K562 (cell line): ENCODE data around the gene LSR. TPM values are rescaled to one million over a fixed set of nuclear protein-coding genes. Genes with fewer than 3 reads are reported as not detected.

Source experiments
- CBX5 ChIP-seq: IDR thresholded peaks from 2 replicates; pipeline ENCODE4 v1.6.1; 2014; ENCODE audit warnings: low read depth, borderline replicate concordance
- CCNT2 ChIP-seq: IDR thresholded peaks from 2 replicates; pipeline ENCODE4 v1.6.1; 2011; ENCODE audit warnings: borderline replicate concordance, low read depth, mild to moderate bottlenecking, moderate library complexity, mixed read lengths, low read length; ENCODE audit not compliant: insufficient read length; ENCODE audit errors: extremely low read depth
- ETV6 ChIP-seq, 3 experiments: fragments of 150-350 bp in 1 of 3; sonication (generic) in 1 of 3; formaldehyde crosslinking in 1 of 3; IDR thresholded peaks; 2 replicates each; pipeline versions ENCODE4 v1.6.1 to v1.8.0; 2014 to 2022; ENCODE audit warnings: borderline replicate concordance in 2 of 3, low read depth in 2 of 3, antibody characterized with exemption in 1 of 3, low read length in 1 of 3, mild to moderate bottlenecking in 1 of 3, missing genetic modification reagents in 1 of 3
- ILF3 ChIP-seq: fragments of 450-650 bp; IDR thresholded peaks from 2 replicates; pipeline ENCODE4 v1.6.1; 2018; ENCODE audit warnings: antibody characterized with exemption, mild to moderate bottlenecking, moderate library complexity, borderline replicate concordance
- KAT8 ChIP-seq: fragments of 450-650 bp; IDR thresholded peaks from 2 replicates; pipeline ENCODE4 v1.6.1; 2016; ENCODE audit warnings: low read depth, mild to moderate bottlenecking
- KDM1A ChIP-seq, 2 experiments: fragments of 450-650 bp; IDR thresholded peaks; 2 replicates each; pipeline ENCODE4 v1.6.1; 2016; ENCODE audit warnings: mild to moderate bottlenecking in 2 of 2
- KLF1 ChIP-seq: fragments of 450-650 bp; IDR thresholded peaks from 2 replicates; pipeline ENCODE4 v1.6.1; 2016; ENCODE audit warnings: missing genetic modification characterization, missing compliant biosample characterization
- NCOA6 ChIP-seq: fragments of 450-650 bp; IDR thresholded peaks from 2 replicates; pipeline ENCODE4 v1.6.1; 2017; ENCODE audit warnings: mild to moderate bottlenecking
- PHF8 ChIP-seq: fragments of 200-600 bp; sonication (generic); IDR thresholded peaks from 2 replicates; pipeline ENCODE4 v1.6.1; 2012; ENCODE audit warnings: mixed run types, mild to moderate bottlenecking, inconsistent platforms, low read length, moderate library complexity, borderline replicate concordance
- RB1 ChIP-seq: fragments of 450-650 bp; IDR thresholded peaks from 2 replicates; pipeline ENCODE4 v1.6.1; 2017; ENCODE audit warnings: low read depth, mild to moderate bottlenecking
- RBM34 ChIP-seq: fragments of 200-400 bp; formaldehyde crosslinking; IDR thresholded peaks from 2 replicates; pipeline ENCODE4 v1.6.1; 2018; ENCODE audit warnings: low read length, borderline replicate concordance; ENCODE audit not compliant: insufficient read depth
- SP2 ChIP-seq: IDR thresholded peaks from 2 replicates; pipeline ENCODE4 v1.6.1; 2011; ENCODE audit warnings: mild to moderate bottlenecking, low read depth, low read length, moderate library complexity; ENCODE audit not compliant: poor library complexity, severe bottlenecking; ENCODE audit errors: extremely low read depth
- TAF15 ChIP-seq: fragments of 200-400 bp; formaldehyde crosslinking; IDR thresholded peaks from 2 replicates; pipeline ENCODE4 v1.6.1; 2017; ENCODE audit warnings: mild to moderate bottlenecking, low read depth, low read length, moderate library complexity
- TEAD1 ChIP-seq, 2 experiments: fragments of 450-650 bp in 1 of 2; sonication (generic) in 1 of 2; formaldehyde crosslinking; IDR thresholded peaks; 2 replicates each; pipeline versions ENCODE4 v1.4.0 to v1.8.0; 2020 to 2022; ENCODE audit warnings: mild to moderate bottlenecking in 2 of 2, missing genetic modification reagents in 1 of 2
- TRIM24 ChIP-seq, 2 experiments: fragments of 450-650 bp; IDR thresholded peaks; 2 replicates each; pipeline ENCODE4 v1.6.1; 2016
- ZBTB49 ChIP-seq: sonication (generic); formaldehyde crosslinking; IDR thresholded peaks from 2 replicates; pipeline ENCODE4 v1.8.0; 2022; ENCODE audit warnings: missing genetic modification reagents, mild to moderate bottlenecking, borderline replicate concordance
- ZFP1 ChIP-seq: fragments of 450-650 bp; formaldehyde crosslinking; IDR thresholded peaks from 2 replicates; pipeline ENCODE4 v1.4.0; 2020; ENCODE audit warnings: mild to moderate bottlenecking, mixed read lengths
- ZNF165 ChIP-seq: fragments of 250-450 bp; sonication (Bioruptor Pico); IDR thresholded peaks from 2 replicates; pipeline ENCODE4 v1.4.0; 2020; ENCODE audit warnings: borderline replicate concordance
- ZNF24 ChIP-seq: fragments of 450-650 bp; IDR thresholded peaks from 2 replicates; pipeline ENCODE4 v1.6.1; 2016
- polyA plus RNA-seq, 8 experiments: library from polyadenylated mRNA; depleted of rRNA in 4 of 8; stranded (reverse) in 5 of 8; unstranded in 3 of 8; fragments of >200 nt; fragmentation: Nextera tagmentation in 2 of 8; fragmentation: Illumina TruSeq in 1 of 8; extraction: Ambion mirVana in 2 of 8; extraction: Trizol in 1 of 8; gene quantifications; 2 replicates each; pipeline versions ENCODE4 v1.2.1 to v1.2.3, GENCODE V29; 2011 to 2014; ENCODE audit warnings: inconsistent platforms in 1 of 8, missing spikeins in 1 of 8
- total RNA-seq, 7 experiments: library from RNA; depleted of rRNA in 6 of 7; stranded (reverse); fragments of >200 nt in 6 of 7; fragmentation: Illumina TruSeq in 2 of 7; extraction: Trizol in 2 of 7; gene quantifications; 2 replicates each; pipeline versions ENCODE4 v1.2.1 to v1.2.3, GENCODE V29; 2011 to 2021; ENCODE audit warnings: low replicate concordance in 1 of 7
- TF ChIP-seq, protein P1 (sequence below): sonication (generic); formaldehyde crosslinking; IDR thresholded peaks from 2 replicates; pipeline ENCODE4 v1.8.0; 2022; ENCODE audit warnings: missing genetic modification reagents, mild to moderate bottlenecking, borderline replicate concordance
- TF ChIP-seq, protein P2 (sequence below), 2 experiments: fragments of 150-350 bp in 1 of 2; IDR thresholded peaks; 2 replicates each; pipeline ENCODE4 v1.6.1; 2012 to 2016; ENCODE audit warnings: low read depth in 2 of 2, low read length in 2 of 2, mild to moderate bottlenecking in 1 of 2, moderate library complexity in 1 of 2

The LSR gene
- total and polyA plus RNA-seq, 9 of the 15 experiments (the other 6 are each of a cell fraction or from before 2014, with no cell fraction given) = 0.44 to 87.9 (median 28.0) TPM

DNA sequence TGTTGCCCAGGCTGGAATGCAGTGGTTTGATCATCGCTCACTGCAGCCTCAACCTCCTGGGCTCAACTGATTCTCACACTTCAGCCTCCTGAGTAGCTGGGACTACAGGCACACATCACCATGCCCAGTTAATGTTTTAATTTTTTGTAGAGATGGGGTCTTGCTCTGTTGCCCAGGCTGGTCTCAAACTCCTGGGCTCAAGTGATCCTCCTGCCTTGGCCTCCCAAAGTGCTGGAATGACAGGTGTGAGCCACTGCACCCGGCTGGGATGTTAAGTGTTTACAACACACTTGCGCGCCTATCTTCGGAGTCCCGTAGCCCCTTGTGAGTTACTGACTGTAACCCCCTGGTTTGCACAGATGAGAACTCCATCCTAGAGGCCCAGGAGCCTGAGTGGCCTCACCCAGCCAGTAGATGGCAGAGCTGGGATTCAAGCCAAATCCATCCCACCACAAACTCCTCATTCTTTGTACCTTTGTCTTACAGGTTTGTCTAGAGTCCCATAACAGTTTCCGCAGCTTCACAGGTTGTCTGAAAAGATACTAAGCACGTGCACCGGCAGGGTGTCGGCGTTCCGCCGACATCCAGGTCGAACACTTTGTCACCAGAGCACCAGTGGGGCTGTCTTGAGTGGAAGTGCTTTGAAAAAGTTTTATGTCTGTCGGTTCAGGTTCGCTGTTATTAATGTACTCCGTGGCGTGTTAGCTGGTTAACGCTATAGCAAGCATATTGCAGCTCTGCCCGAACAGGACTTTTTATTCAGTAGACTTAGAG, 57.9 kb downstream of the LSR start (continued):
- TF ChIP-seq PHF8 (no peak), NCOA6 (no peak), ZNF165 (CRISPR knock-in tag) (no peak), RBM34 (no peak), ETV6 (IDR thresholded peaks at IDR 0.05; ENCODE audit: borderline replicate concordance in 1 of 2, low read depth in 2 of 2, low read length in 1 of 2) (no peak), ETV6 (CRISPR knock-in tag; IDR thresholded peaks at IDR 0.05; ENCODE audit: borderline replicate concordance) (0 out of 2 replicates have a peak, but pooled peaks have one; percentile 45), ZFP1 (no peak), ILF3 (no peak), TEAD1 (CRISPR knock-in tag; IDR thresholded peaks at IDR 0.05) (no peak), CBX5 (no peak), KDM1A (IDR thresholded peaks at IDR 0.05) (peak; percentile 65 to 87), ZNF24 (no peak), TRIM24 (IDR thresholded peaks at IDR 0.05) (no peak), RB1 (no peak), KLF1 (tag) (no peak), SP2 (no peak), KAT8 (no peak), ZBTB49 (CRISPR knock-in tag) (no peak), TAF15 (no peak), CCNT2 (no peak)
- TF ChIP-seq, protein P1, sequence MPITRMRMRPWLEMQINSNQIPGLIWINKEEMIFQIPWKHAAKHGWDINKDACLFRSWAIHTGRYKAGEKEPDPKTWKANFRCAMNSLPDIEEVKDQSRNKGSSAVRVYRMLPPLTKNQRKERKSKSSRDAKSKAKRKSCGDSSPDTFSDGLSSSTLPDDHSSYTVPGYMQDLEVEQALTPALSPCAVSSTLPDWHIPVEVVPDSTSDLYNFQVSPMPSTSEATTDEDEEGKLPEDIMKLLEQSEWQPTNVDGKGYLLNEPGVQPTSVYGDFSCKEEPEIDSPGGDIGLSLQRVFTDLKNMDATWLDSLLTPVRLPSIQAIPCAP = no peak
- TF ChIP-seq, protein P2, sequence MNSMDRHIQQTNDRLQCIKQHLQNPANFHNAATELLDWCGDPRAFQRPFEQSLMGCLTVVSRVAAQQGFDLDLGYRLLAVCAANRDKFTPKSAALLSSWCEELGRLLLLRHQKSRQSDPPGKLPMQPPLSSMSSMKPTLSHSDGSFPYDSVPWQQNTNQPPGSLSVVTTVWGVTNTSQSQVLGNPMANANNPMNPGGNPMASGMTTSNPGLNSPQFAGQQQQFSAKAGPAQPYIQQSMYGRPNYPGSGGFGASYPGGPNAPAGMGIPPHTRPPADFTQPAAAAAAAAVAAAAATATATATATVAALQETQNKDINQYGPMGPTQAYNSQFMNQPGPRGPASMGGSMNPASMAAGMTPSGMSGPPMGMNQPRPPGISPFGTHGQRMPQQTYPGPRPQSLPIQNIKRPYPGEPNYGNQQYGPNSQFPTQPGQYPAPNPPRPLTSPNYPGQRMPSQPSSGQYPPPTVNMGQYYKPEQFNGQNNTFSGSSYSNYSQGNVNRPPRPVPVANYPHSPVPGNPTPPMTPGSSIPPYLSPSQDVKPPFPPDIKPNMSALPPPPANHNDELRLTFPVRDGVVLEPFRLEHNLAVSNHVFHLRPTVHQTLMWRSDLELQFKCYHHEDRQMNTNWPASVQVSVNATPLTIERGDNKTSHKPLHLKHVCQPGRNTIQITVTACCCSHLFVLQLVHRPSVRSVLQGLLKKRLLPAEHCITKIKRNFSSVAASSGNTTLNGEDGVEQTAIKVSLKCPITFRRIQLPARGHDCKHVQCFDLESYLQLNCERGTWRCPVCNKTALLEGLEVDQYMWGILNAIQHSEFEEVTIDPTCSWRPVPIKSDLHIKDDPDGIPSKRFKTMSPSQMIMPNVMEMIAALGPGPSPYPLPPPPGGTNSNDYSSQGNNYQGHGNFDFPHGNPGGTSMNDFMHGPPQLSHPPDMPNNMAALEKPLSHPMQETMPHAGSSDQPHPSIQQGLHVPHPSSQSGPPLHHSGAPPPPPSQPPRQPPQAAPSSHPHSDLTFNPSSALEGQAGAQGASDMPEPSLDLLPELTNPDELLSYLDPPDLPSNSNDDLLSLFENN (IDR thresholded peaks at IDR 0.05; ENCODE audit: low read depth in 2 of 2, low read length in 2 of 2) = no peak
